NB4 (cell line): ENCODE measurements around the gene KIF2C.
A peak's percentile ranks its signal among the peaks of the same experiment; 100 is the strongest.
"Not testable (repeated sequence)": the region's sequence is repeated elsewhere in the genome, so short reads cannot be mapped to it uniquely, and the experiment has no call there.

Experiments
- DNase-seq: peaks from one replicate; pipeline ENCODE4 v3.0.0; 2010; ENCODE audit warnings: low read depth
- H3K4me3 ChIP-seq: one replicate; pipeline ENCODE4 v1.5.1; 2011; ENCODE audit warnings: mild to moderate bottlenecking, low read depth, low read length, moderate library complexity
- MYC ChIP-seq: IDR thresholded peaks from 2 replicates; pipeline ENCODE4 v1.6.1; 2011; ENCODE audit warnings: low read depth, low read length
- POLR2A ChIP-seq: IDR thresholded peaks from 2 replicates; pipeline ENCODE4 v1.6.1; 2011; ENCODE audit warnings: mild to moderate bottlenecking; ENCODE audit not compliant: insufficient read length; ENCODE audit errors: extremely low read depth
- TF ChIP-seq, protein P1 (sequence below): IDR thresholded peaks from one replicate; pipeline ENCODE4 v1.5.1; 2012; ENCODE audit warnings: low read depth, low read length
- TF ChIP-seq, protein P2 (sequence below): IDR thresholded peaks from 2 replicates; pipeline ENCODE4 v1.6.1; 2011; ENCODE audit warnings: low read depth, low read length

Gene KIF2C

DNA sequence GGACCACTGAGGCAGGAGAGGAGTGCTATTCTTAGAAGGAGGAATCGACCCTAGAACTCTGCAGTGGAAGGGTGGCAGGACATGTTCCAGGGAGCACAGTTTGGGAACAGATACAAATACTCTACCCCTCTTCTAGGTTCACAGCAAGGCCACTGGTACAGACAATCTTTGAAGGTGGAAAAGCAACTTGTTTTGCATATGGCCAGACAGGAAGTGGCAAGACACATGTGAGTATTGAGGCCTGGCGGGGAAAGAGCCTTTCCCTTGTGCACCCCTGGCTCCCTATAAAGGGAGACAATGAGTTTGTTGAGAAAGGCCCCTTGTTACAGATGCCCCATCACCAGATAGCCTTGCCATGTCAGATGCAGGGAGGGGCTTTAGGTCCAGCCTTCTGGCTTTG lies 17.8 kb downstream of the KIF2C start:
- no peak overlapping the region for H3K4me3 ChIP-seq
- TF ChIP-seq MYC (no peak), POLR2A (no peak)
- TF ChIP-seq, protein P1, sequence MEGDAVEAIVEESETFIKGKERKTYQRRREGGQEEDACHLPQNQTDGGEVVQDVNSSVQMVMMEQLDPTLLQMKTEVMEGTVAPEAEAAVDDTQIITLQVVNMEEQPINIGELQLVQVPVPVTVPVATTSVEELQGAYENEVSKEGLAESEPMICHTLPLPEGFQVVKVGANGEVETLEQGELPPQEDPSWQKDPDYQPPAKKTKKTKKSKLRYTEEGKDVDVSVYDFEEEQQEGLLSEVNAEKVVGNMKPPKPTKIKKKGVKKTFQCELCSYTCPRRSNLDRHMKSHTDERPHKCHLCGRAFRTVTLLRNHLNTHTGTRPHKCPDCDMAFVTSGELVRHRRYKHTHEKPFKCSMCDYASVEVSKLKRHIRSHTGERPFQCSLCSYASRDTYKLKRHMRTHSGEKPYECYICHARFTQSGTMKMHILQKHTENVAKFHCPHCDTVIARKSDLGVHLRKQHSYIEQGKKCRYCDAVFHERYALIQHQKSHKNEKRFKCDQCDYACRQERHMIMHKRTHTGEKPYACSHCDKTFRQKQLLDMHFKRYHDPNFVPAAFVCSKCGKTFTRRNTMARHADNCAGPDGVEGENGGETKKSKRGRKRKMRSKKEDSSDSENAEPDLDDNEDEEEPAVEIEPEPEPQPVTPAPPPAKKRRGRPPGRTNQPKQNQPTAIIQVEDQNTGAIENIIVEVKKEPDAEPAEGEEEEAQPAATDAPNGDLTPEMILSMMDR: no peak
- TF ChIP-seq, protein P2, sequence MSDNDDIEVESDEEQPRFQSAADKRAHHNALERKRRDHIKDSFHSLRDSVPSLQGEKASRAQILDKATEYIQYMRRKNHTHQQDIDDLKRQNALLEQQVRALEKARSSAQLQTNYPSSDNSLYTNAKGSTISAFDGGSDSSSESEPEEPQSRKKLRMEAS: no peak
- no peak for DNase-seq

DNA sequence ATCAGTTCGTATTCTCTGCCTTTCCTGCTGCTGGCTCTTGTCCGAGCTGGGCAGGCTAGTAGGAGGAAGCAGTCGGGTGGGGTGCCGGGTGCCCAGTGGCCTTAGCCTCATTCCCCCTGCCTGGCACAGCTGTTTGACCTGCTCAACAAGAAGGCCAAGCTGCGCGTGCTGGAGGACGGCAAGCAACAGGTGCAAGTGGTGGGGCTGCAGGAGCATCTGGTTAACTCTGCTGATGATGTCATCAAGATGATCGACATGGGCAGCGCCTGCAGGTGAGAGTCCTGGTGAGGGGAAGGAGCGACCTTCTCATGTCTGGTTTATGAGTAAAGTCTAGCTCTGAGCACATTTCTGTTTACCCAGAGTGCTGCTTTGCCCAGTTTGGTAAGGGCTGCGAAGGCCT lies 19.4 kb downstream of the KIF2C start:
- H3K4me3 ChIP-seq: no peak overlapping the region
- TF ChIP-seq, protein P2: no peak
- TF ChIP-seq MYC: no peak
- TF ChIP-seq POLR2A: no peak
- TF ChIP-seq, protein P1: no peak
- DNase-seq: no peak

DNA sequence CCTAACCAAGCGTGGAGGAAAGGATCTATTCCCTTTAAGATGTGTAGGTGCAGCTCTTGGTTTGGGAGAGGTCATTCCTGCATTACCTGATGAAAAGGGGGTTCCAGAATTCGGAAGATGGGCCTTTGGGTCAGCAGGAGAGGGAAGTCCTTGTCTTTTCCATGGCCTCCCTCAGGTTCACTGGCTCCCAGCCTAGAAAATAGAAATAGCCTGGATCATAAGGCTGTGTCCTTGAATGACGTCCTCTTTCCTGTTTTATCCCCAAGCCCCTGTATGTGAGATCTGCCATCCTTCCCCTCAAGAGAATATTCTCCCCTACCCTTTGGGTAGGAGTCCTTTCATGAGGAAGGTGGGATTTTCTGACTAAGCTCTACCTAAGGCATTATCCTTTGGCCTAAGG lies 21.2 kb downstream of the KIF2C start:
- DNase-seq: no peak
- TF ChIP-seq, protein P2: no peak
- TF ChIP-seq MYC (no peak), POLR2A (no peak)
- TF ChIP-seq, protein P1: no peak
- no peak overlapping the region for H3K4me3 ChIP-seq

DNA sequence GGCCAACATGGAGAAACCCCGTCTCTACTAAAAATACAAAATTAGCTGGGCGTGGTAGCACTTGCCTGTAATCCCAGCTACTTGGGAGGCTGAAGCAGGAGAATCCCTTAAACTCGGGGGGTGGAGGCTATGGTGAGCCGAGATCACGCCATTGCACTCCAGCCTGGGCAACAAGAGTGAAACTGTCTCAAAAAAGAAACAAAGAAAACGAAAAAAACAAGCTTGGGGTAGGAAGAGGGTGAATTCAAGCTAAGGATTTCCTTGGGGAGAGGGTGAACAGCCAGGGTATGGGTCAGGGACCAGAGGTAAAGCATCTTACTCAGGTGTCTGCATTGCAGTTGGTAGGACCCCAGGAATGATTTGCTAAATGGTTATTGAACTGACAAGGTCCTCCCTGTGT lies 26.8 kb downstream of the KIF2C start:
- not testable (repeated sequence) for DNase-seq, H3K4me3 ChIP-seq

DNA sequence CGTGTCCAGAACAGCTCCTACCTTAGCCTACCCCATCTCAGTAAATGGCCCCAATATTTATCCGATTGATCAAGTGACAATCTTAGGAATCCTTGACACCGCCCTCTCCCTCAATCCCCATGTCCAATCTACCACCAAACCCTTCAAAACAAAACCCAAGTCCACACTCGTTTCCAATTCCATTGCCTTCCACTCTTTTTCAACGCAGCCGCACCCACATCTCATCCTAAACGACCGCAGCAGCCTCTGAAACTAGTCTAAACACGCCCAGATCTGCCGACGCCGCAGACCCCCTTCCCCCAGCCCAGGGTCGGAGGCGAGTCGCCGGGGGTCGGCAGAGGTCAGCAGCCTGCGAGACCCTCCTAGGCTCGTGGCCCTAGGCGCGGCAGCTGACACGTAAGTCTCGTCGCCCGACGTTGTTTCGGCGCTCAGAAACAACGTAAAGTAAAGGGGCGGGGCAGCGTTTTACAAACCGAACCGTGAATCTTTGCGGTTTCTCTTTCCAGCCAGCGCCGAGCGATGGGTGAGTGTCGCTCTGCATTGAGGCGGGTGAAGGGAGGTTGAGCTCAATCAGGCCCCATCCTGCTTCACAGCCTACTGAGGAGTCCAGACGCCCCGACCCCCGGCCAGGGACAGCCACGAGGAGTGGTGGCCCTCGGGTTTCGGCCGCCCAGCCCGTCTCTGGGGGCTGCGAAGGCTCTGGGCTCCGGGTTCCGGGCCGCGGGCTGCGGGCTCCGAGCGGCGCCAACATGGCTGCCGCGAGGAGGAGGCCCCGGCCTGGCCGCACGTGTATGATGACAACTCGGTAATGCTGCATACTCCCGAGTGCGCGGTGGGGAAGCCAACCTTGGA lies 35.7 kb downstream of the KIF2C start, which contains the start of gene RPS8:
RPS8 (plus strand) TSS at position 463 of the 852 bp plus-strand sequence; CDS start at position 520, 57 bp downstream.
- TF ChIP-seq MYC (peak; percentile 97), POLR2A (peak; percentile 97)
- TF ChIP-seq, protein P2: peak; percentile 85
- TF ChIP-seq, protein P1: no peak
- DNase-seq: peak; percentile 95
- peak within 1 kb of the TSS; percentile 69 for H3K4me3 ChIP-seq

DNA sequence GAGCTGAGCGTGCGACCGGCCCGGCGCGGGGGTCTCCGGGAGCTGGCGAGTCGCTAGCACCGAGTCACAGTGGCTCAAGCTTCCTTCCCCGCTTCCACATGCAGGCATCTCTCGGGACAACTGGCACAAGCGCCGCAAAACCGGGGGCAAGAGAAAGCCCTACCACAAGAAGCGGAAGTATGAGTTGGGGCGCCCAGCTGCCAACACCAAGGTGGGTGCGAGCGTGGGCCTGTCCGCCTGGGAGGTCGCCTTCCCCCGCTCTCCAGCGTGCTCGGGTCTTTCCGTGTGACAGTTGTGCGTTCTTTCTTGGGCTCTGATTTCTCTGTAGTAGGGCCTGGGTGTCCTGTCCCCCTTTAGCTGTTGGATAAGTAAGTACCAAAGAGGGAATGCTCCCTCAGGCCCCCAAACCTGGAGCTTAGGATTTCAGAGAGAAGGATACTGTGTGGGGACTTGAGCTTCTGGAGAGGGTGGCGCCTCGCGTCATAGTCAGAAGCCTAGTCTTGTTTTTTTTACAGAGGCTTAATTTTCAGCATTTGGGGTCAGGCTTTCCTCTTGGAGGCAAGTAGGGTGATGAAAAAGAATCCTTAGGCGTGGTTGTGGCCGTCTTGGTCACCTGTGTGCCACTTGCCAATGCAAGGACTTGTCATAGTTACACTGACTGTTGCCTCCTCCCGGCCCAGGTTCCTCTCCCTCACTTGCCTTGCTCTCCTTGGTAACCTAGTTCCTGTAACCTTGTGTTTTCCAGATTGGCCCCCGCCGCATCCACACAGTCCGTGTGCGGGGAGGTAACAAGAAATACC lies 36.5 kb downstream of the KIF2C start:
- no peak for TF ChIP-seq POLR2A
- TF ChIP-seq, protein P2: no peak
- no peak; the same call in 1 of the 2 replicates for TF ChIP-seq MYC
- TF ChIP-seq, protein P1: no peak
- DNase-seq: peak; percentile 61
- peak overlapping the region; percentile 69 for H3K4me3 ChIP-seq
